Measurements from ENCODE around the gene HBA1.
"Not testable (repeated sequence)": the region's sequence is repeated elsewhere in the genome, so short reads cannot be mapped to it uniquely, and the experiment has no call there.

Gene HBA1

DNA sequence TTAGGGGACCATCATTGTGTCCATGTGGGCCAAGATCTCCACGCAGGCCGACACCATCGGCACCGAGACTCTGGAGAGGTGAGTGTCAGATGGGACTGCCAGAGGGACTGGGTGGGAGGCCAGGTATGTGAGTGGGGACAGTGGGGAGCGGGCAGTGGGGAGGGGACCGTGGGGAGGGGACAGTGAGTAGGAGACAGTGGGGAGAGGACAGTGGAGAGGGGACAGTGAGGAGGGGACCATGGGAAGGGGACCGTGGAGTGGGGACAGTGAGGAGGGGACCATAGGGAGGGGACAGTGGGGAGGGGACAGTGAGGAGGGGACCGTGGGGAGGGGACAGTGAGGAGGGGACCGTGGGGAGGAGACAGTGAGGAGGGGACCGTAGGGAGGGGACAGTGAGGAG, 13.3 kb upstream of the HBA1 start:
- H3K9ac ChIP-seq (ENCODE audit: low read length); H3K4me1 ChIP-seq (ENCODE audit: control insufficient read depth, insufficient read depth, low read length); H3K9me3 ChIP-seq (ENCODE audit: control insufficient read depth, low read length); H3K36me3 ChIP-seq (ENCODE audit: control insufficient read depth, insufficient read depth, low read length); H3K4me3 ChIP-seq (ENCODE audit: low read length): not testable (repeated sequence)
- peaks cover 47% of the 10 kb centered on the region for H3K27me3 ChIP-seq (ENCODE audit: control insufficient read depth, insufficient read depth, low read length)

DNA sequence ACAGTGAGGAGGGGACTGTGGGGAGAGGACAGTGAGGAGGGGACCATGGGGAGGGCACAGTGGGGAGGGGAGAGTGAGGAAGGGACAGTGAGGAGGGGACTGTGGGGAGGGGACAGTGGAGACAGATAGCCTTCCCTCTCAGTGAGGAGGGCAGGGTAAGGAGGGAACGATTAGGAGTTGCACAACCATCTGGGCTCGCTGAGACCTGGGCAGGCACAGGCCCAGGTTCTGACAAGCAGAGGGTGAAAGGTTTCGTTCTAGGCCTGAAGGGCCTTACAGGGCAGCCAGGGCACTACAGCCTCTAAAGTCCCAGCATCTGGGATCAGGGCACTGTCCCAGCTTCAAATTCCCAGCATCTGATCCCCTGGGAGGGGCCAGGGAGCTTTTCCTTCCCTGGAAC, 12.8 kb upstream of the HBA1 start:
- not testable (repeated sequence) for H3K9me3 ChIP-seq (ENCODE audit: control insufficient read depth, low read length); H3K36me3 ChIP-seq (ENCODE audit: control insufficient read depth, insufficient read depth, low read length); H3K9ac ChIP-seq (ENCODE audit: low read length); H3K4me3 ChIP-seq (ENCODE audit: low read length); H3K4me1 ChIP-seq (ENCODE audit: control insufficient read depth, insufficient read depth, low read length)
- H3K27me3 ChIP-seq (ENCODE audit: control insufficient read depth, insufficient read depth, low read length) = peaks cover 52% of the 10 kb centered on the region

DNA sequence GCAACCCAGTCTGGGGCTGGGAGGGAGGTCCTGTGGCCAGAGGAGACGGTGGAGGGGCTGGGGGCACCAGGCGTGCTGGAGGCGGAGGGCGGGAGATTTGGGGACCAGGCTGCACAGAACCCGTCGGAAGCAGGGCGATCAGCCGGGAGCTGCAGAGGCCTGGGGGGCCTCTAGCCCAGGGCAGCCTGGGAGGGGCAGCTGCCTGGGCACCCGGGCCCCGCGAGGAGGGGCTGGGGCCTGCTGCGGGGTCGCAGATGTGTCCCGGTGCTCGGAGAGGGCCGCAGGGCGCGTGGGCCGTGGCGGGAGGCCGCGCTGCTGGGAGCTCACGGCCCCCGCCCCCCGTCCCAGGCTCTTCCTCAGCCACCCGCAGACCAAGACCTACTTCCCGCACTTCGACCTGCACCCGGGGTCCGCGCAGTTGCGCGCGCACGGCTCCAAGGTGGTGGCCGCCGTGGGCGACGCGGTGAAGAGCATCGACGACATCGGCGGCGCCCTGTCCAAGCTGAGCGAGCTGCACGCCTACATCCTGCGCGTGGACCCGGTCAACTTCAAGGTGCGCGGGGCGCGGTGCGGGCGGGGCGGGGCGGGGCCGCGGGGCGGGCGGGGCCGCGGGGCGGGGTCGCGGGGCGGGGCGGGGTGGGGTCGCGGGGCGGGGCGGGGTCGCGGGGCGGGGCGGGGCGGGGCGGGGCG, 12.2 kb upstream of the HBA1 start:
- Histone ChIP-seq H3K4me1 (ENCODE audit: control insufficient read depth, insufficient read depth, low read length) (peaks cover 13% of the 10 kb centered on the region), H3K27me3 (ENCODE audit: control insufficient read depth, insufficient read depth, low read length) (peaks cover 58% of the 10 kb centered on the region)
- H3K9me3 ChIP-seq (ENCODE audit: control insufficient read depth, low read length); H3K36me3 ChIP-seq (ENCODE audit: control insufficient read depth, insufficient read depth, low read length); H3K4me3 ChIP-seq (ENCODE audit: low read length); H3K9ac ChIP-seq (ENCODE audit: low read length): not testable (repeated sequence)

DNA sequence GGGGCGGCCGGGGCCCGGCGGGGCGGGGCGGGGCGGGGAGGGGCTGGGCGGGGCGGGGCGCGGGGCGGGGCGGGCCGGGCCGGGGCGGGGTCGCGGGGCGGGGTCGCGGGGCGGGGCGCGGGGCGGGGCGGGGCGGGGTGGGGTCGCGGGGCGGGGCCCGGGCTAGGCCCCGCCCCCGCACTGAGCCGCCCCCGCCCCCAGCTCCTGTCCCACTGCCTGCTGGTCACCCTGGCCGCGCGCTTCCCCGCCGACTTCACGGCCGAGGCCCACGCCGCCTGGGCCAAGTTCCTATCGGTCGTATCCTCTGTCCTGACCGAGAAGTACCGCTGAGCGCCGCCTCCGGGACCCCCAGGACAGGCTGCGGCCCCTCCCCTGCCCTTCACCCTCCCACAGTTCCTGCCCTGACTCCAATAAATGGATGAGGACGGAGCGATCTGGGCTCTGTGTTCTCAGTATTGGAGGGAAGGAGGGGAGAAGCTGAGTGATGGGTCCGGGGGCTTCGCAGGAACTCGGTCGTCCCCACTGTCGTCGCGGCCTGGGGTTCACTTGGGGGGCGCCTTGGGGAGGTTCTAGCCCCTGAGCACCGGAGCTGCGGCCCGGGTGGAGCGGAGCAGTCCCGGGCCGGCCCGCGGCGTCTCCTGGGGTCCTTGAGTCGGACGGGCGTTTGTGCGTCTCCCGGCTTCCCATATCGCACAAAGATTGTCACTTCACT, 11.5 kb upstream of the HBA1 start:
- Histone ChIP-seq H3K4me1 (ENCODE audit: control insufficient read depth, insufficient read depth, low read length) (peaks cover 13% of the 10 kb centered on the region), H3K9me3 (ENCODE audit: control insufficient read depth, low read length) (no peaks in the 10 kb centered on the region), H3K27me3 (ENCODE audit: control insufficient read depth, insufficient read depth, low read length) (peaks cover 59% of the 10 kb centered on the region), H3K4me3 (ENCODE audit: low read length) (no peak overlapping the region), H3K36me3 (ENCODE audit: control insufficient read depth, insufficient read depth, low read length) (no peaks in the 10 kb centered on the region), H3K9ac (ENCODE audit: low read length) (no peak overlapping the region)

DNA sequence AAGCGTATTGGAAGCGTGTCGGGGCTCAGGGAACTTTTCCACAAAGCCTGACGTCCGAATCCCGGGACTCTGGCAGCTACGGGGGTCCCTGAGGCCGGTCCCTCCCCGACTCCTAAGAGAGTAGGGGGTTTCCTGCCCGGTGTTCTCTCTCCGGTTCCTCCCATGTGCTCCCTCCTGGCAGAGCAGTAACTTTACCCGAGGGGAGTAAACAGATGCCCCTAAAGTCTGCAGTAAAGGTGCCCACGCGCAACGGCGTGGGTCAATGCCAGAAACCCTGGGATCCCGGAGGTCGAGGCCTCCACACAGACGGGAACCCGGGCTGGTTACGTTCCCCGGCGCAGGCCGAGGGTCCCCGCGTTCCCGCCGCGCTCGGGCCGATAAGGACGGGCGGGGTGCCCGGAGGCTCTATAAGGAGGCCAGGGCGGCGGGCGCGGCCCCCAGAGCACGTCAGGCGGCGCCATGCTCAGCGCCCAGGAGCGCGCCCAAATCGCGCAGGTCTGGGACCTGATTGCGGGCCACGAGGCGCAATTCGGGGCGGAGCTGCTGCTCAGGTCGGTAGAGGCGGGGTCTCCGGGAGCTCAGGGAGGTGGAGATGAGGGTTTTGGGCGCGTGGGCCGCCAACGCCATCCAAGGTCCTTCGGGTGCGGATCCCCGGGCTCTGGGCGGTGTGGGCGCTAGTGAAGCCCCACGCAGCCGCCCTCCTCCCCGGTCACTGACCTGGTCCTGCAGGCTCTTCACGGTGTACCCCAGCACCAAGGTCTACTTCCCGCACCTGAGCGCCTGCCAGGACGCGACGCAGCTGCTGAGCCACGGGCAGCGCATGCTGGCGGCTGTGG, 10.7 kb upstream of the HBA1 start, which contains the start of gene HBM:
Gene HBM, plus strand, starts transcription at position 440 of the 836 bp plus-strand sequence. Its CDS starts 20 bp downstream, at position 460.
- H3K4me3 ChIP-seq (ENCODE audit: low read length) = no peak within 1 kb of the TSS
- H3K9ac ChIP-seq (ENCODE audit: low read length) = no peak within 1 kb of the TSS
- peaks cover 62% of the 10 kb centered on the region for H3K27me3 ChIP-seq (ENCODE audit: control insufficient read depth, insufficient read depth, low read length)

DNA sequence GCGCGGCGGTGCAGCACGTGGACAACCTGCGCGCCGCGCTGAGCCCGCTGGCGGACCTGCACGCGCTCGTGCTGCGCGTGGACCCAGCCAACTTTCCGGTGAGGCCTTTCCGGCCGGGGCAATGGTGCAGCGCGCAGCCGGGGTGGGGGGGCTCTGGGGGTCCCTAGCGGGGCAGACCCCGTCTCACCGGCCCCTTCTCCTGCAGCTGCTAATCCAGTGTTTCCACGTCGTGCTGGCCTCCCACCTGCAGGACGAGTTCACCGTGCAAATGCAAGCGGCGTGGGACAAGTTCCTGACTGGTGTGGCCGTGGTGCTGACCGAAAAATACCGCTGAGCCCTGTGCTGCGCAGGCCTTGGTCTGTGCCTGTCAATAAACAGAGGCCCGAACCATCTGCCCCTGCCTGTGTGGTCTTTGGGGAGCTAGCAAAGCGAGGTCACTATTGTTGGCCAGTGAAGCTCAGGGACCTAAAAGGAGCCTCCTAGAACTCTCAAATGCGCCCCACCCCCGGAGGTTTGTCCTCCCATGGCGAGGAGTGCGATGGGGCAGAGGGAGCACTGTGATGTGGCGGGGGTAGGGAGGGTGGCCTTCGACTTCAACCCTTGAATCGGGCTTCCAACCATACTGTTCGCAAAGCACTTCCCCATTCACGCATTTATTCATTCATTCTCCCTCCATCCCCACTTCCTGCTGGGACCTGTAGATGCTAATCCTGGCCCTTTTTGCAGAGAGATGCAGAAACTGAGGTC, 9.9 kb upstream of the HBA1 start:
- Histone ChIP-seq H3K4me1 (ENCODE audit: control insufficient read depth, insufficient read depth, low read length) (peaks cover 13% of the 10 kb centered on the region), H3K4me3 (ENCODE audit: low read length) (no peak overlapping the region), H3K9me3 (ENCODE audit: control insufficient read depth, low read length) (no peaks in the 10 kb centered on the region), H3K36me3 (ENCODE audit: control insufficient read depth, insufficient read depth, low read length) (no peaks in the 10 kb centered on the region), H3K27me3 (ENCODE audit: control insufficient read depth, insufficient read depth, low read length) (peaks cover 62% of the 10 kb centered on the region), H3K9ac (ENCODE audit: low read length) (no peak overlapping the region)

More for the DNA sequence above, 10.7 kb upstream of the HBA1 start, which contains the start of gene HBM:
- Histone ChIP-seq H3K9me3 (ENCODE audit: control insufficient read depth, low read length) (no peaks in the 10 kb centered on the region), H3K4me1 (ENCODE audit: control insufficient read depth, insufficient read depth, low read length) (peaks cover 13% of the 10 kb centered on the region), H3K36me3 (ENCODE audit: control insufficient read depth, insufficient read depth, low read length) (no peaks in the 10 kb centered on the region)

DNA sequence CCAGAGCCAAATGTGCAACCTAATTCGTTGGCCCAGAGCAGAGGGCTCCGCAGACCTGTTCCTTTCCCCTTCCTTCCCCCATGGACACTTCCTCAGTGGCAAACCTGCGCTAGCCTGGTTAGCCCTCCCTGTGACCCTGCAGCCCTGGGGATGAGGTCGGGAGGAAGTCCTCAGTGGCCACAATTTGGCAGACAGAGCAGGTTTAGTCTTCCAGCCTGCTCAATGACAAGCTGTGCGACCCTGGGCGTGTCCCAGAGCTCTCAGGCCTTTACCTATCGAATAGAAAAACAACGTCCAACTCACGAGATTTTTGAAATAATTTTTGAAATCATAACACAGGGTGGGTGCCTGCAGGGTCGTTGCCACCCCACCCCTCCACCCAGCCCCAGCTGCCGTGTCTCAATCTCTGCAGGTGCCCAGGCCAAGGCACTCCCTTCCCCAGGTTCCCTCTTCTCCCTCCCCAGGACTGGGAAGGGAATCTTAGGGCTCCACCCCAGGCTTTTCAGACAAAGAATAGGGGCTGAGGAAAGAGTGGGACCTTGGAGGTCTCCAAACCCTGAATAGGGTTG, 9.3 kb upstream of the HBA1 start:
- Histone ChIP-seq H3K27me3 (ENCODE audit: control insufficient read depth, insufficient read depth, low read length) (peaks cover 66% of the 10 kb centered on the region), H3K4me3 (ENCODE audit: low read length) (no peak overlapping the region), H3K36me3 (ENCODE audit: control insufficient read depth, insufficient read depth, low read length) (no peaks in the 10 kb centered on the region), H3K9ac (ENCODE audit: low read length) (no peak overlapping the region), H3K4me1 (ENCODE audit: control insufficient read depth, insufficient read depth, low read length) (peaks cover 13% of the 10 kb centered on the region), H3K9me3 (ENCODE audit: control insufficient read depth, low read length) (no peaks in the 10 kb centered on the region)

DNA sequence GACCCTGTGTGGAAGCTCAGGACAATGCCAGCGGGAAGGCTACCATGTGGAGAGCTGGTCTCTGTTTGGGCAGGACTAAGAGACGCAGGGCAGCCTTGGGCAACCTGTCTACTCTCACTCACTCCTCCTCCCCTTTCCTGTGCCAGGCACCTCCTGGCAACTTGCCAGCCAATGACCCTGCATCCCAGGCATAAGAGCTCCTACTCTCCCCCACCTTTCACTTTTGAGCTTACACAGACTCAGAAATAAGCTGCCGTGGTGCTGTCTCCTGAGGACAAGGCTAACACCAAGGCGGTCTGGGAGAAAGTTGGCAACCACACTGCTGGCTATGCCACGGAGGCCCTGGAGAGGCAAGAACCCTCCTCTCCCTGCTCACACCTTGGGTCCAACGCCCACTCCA, 8.1 kb upstream of the HBA1 start:
- Histone ChIP-seq H3K4me1 (ENCODE audit: control insufficient read depth, insufficient read depth, low read length) (peaks cover 13% of the 10 kb centered on the region), H3K36me3 (ENCODE audit: control insufficient read depth, insufficient read depth, low read length) (no peaks in the 10 kb centered on the region), H3K27me3 (ENCODE audit: control insufficient read depth, insufficient read depth, low read length) (peaks cover 62% of the 10 kb centered on the region), H3K9ac (ENCODE audit: low read length) (no peak overlapping the region), H3K4me3 (ENCODE audit: low read length) (no peak overlapping the region), H3K9me3 (ENCODE audit: control insufficient read depth, low read length) (no peaks in the 10 kb centered on the region)

DNA sequence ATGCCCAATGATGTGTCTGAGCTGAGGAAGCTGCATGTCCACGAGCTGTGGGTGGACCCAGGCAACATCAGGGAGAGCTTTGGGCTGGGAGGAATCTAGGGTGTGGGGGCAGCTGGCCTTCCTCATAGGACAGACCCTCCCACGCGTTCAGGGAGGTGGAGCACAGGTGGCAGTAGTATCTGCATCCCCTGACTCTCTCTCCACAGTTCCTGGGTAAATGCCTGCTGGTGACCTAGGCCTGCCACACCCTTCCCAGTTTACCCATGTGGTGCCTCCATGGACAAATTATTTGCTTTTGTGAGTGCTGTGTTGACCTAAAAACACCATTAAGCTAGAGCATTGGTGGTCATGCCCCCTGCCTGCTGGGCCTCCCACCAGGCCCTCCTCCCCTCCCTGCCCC, 7.5 kb upstream of the HBA1 start:
- Histone ChIP-seq H3K4me3 (ENCODE audit: low read length) (no peak overlapping the region), H3K4me1 (ENCODE audit: control insufficient read depth, insufficient read depth, low read length) (peaks cover 13% of the 10 kb centered on the region), H3K9ac (ENCODE audit: low read length) (no peak overlapping the region), H3K9me3 (ENCODE audit: control insufficient read depth, low read length) (no peaks in the 10 kb centered on the region), H3K36me3 (ENCODE audit: control insufficient read depth, insufficient read depth, low read length) (no peaks in the 10 kb centered on the region), H3K27me3 (ENCODE audit: control insufficient read depth, insufficient read depth, low read length) (peaks cover 63% of the 10 kb centered on the region)

DNA sequence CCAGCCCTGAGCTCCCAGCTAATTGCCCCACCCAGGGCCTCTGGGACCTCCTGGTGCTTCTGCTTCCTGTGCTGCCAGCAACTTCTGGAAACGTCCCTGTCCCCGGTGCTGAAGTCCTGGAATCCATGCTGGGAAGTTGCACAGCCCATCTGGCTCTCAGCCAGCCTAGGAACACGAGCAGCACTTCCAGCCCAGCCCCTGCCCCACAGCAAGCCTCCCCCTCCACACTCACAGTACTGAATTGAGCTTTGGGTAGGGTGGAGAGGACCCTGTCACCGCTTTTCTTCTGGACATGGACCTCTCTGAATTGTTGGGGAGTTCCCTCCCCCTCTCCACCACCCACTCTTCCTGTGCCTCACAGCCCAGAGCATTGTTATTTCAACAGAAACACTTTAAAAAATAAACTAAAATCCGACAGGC, 6.4 kb upstream of the HBA1 start:
- not testable (repeated sequence) for H3K36me3 ChIP-seq (ENCODE audit: control insufficient read depth, insufficient read depth, low read length); H3K4me3 ChIP-seq (ENCODE audit: low read length); H3K9ac ChIP-seq (ENCODE audit: low read length); H3K9me3 ChIP-seq (ENCODE audit: control insufficient read depth, low read length)
- Histone ChIP-seq H3K27me3 (ENCODE audit: control insufficient read depth, insufficient read depth, low read length) (peaks cover 70% of the 10 kb centered on the region), H3K4me1 (ENCODE audit: control insufficient read depth, insufficient read depth, low read length) (peaks cover 12% of the 10 kb centered on the region)

DNA sequence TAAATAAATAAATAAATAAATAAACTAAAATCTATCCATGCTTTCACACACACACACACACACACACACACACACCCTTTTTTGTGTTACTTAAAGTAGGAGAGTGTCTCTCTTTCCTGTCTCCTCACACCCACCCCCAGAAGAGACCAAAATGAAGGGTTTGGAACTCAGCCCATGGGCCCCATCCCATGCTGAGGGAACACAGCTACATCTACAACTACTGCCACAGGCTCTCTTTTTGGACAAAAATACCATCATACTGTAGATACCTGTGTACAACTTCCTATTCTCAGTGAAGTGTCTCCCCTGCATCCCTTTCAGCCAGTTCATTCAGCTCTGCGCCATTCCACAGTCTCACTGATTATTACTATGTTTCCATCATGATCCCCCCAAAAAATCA, 5.7 kb upstream of the HBA1 start:
- Histone ChIP-seq H3K9me3 (ENCODE audit: control insufficient read depth, low read length) (no peaks in the 10 kb centered on the region), H3K27me3 (ENCODE audit: control insufficient read depth, insufficient read depth, low read length) (peaks cover 70% of the 10 kb centered on the region), H3K4me3 (ENCODE audit: low read length) (no peak overlapping the region), H3K9ac (ENCODE audit: low read length) (no peak overlapping the region), H3K4me1 (ENCODE audit: control insufficient read depth, insufficient read depth, low read length) (peaks cover 5% of the 10 kb centered on the region), H3K36me3 (ENCODE audit: control insufficient read depth, insufficient read depth, low read length) (no peaks in the 10 kb centered on the region)

All from mucosa of stomach (tissue), 1 donor.